Measurements from ENCODE around the gene DYNLL1. TPM values are rescaled to one million over a fixed set of nuclear protein-coding genes. Genes with fewer than 3 reads are reported as not detected.

Gene DYNLL1
- total RNA-seq, 5 donors from 2014 or later (not counting 1 experiment from before 2014, with no cell fraction given): 47.2 to 90.1 (median 75.5) TPM

DNA sequence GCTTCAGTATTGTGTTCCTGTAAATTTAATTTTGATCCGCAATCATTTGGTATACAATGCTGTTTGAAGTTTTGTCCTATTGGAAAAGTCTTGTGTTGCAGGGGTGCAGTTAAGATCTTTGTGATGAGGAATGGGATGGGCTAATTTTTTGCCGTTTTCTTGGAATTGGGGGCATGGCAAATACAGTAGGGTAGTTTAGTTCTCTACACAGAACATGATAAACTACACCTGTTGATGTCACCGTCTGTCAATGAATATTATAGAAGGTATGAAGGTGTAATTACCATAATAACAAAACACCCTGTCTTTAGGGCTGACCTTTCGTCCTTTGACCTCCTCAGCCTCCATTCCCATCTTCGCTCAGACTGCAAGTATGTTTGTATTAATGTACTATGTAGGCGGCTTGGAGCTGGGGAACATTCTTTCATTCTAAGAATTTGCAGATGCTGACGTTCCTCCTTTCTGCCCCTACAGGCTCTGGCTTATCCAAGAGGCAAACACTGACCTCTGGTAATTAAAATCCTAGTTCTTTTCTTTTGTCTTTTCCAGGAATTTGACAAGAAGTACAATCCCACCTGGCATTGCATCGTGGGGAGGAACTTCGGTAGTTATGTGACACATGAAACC is 1.7 kb downstream of the DYNLL1 start:
- H3K9me3 ChIP-seq: no peaks in the 10 kb centered on the region
- H3K4me1 Mint-ChIP-seq: peaks cover 29 to 37% (median 33%) of the 10 kb centered on the region in 3 donors
- POLR2A ChIA-PET: interaction anchor here in 1 of 2 donors (0.7 to 2.1 kb wide), 2 partner anchors 31 to 296 kb away, joined by 3 to 6 read pairs; partner anchors contain the start of genes COQ5 and RPLP0
- H3K27ac Mint-ChIP-seq: peak overlapping the region; percentile 90 to 93
- H3K27me3 Mint-ChIP-seq: no peaks in the 10 kb centered on the region
- H3K9me3 Mint-ChIP-seq: no peaks in the 10 kb centered on the region
- CTCF ChIA-PET: interaction anchor here in 1 of 2 donors (0.8 kb wide), 1 partner anchor 43 kb away, joined by 3 read pairs; no protein-coding TSS in a partner anchor
- H3K36me3 Mint-ChIP-seq: peaks cover 15% of the 10 kb centered on the region
- H3K36me3 ChIP-seq (ENCODE audit: control insufficient read depth in 2 of 2, extremely low read depth in 1 of 2, insufficient read depth in 1 of 2, low read length in 1 of 2): peaks cover 3 to 11% of the 10 kb centered on the region in 2 donors
- H3K27ac ChIP-seq (ENCODE audit: low read length): no peak overlapping the region
- H3K4me3 Mint-ChIP-seq: peak overlapping the region; percentile 88 to 96 (median 91)
- WGBS (ENCODE audit: insufficient coverage): 83% methylated on average over 1 of the region's 9 CpGs
- ATAC-seq (replicated peaks in 1 of 4): no peak
- no peak for DNase-seq
- peak overlapping the region; percentile 83 to 97 for H3K4me3 ChIP-seq (ENCODE audit: control insufficient read depth in 1 of 2, extremely low read depth in 1 of 2, low read length in 1 of 2)
- H3K27me3 ChIP-seq (replicated peaks in 1 of 2; ENCODE audit: control insufficient read depth in 2 of 2, extremely low read depth in 1 of 2, insufficient read depth in 2 of 2, low read length in 1 of 2): no peaks in the 10 kb centered on the region
- peaks cover 15 to 16% of the 10 kb centered on the region in 2 experiments for H3K4me1 ChIP-seq (ENCODE audit: control insufficient read depth in 1 of 2, extremely low read depth in 1 of 2, insufficient read depth in 2 of 2, low read length in 2 of 2)

DNA sequence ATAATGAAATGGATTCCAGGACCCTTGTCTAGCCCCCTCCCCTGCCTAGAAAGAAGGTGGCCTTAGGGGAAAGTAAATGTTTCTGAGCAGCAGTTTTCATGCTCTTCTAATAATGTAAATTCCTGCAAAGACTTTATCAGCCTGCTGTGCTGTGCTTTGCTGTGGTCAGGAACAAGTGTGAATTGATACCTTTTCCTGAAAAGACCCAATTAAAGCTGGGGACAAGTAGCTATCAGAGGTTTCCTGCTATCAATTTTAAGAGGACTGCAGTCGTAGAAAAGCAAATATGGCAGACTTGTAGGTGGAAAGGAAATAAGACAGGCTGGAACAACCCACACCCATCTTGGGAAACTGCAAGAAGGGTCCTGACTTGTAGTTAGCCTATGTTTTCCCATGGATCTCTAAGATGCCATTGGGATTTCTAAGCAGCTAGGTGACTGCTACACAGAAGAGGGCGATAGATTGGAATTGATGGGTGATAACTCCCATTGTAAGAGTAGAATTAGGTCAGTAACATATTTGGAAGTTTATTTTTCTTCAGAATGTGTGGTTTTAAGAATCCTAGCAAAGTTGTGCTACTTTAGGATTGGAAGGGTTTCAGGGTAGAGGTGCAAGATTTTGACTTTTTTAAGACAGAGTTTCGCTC is 3.1 kb downstream of the DYNLL1 start:
- Histone ChIP-seq H3K36me3 (ENCODE audit: control insufficient read depth in 2 of 2, extremely low read depth in 1 of 2, insufficient read depth in 1 of 2, low read length in 1 of 2) (peaks cover 6 to 21% of the 10 kb centered on the region in 2 donors), H3K9me3 (no peaks in the 10 kb centered on the region), H3K27ac (ENCODE audit: low read length) (no peak overlapping the region), H3K4me1 (ENCODE audit: control insufficient read depth in 1 of 2, extremely low read depth in 1 of 2, insufficient read depth in 2 of 2, low read length in 2 of 2) (peaks cover 15 to 16% of the 10 kb centered on the region in 2 experiments), H3K27me3 (replicated peaks in 1 of 2; ENCODE audit: control insufficient read depth in 2 of 2, extremely low read depth in 1 of 2, insufficient read depth in 2 of 2, low read length in 1 of 2) (no peaks in the 10 kb centered on the region), H3K4me3 (ENCODE audit: control insufficient read depth in 1 of 2, extremely low read depth in 1 of 2, low read length in 1 of 2) (no peak overlapping the region)
- no peak for DNase-seq
- no peak overlapping the region for H3K4me3 Mint-ChIP-seq
- WGBS (ENCODE audit: insufficient coverage): 96% methylated on average over 2 of the region's 3 CpGs
- ChIA-PET CTCF (interaction anchor here in 1 of 2 donors (1.1 kb wide), 2 partner anchors 53 to 473 kb away, joined by 3 to 4 read pairs; no protein-coding TSS in a partner anchor), POLR2A (interaction anchor here in 1 of 2 donors (0.6 kb wide), 1 partner anchor 18 kb away, joined by 3 read pairs; no protein-coding TSS in a partner anchor)
- ATAC-seq (replicated peaks in 1 of 4): no peak
- no peaks in the 10 kb centered on the region for H3K9me3 Mint-ChIP-seq
- peaks cover 26% of the 10 kb centered on the region for H3K36me3 Mint-ChIP-seq
- H3K27me3 Mint-ChIP-seq: no peaks in the 10 kb centered on the region
- peaks cover 29 to 37% (median 33%) of the 10 kb centered on the region in 3 donors for H3K4me1 Mint-ChIP-seq
- peak overlapping the region; percentile 59 to 93 for H3K27ac Mint-ChIP-seq

DNA sequence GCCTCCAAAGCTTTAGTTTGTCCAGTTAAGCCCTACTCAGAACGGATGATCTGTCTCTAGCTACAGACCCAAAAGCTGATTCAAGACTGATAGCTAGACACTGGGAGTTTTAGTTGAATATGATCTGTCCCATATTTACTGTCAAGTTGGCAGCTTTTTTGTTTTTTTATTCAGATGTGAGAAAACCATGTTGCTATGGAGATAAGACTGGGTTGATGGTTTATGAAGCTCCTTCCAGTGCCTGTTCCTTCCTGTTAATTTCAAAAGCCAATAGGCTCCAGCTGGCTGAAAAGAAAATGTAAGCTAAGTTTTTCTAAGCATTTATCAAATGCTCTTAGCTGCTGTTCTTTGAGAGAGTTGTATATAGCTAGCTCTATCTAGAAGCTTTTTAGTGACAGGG is 4.7 kb downstream of the DYNLL1 start:
- no peak overlapping the region for H3K4me3 Mint-ChIP-seq
- peaks cover 27% of the 10 kb centered on the region for H3K36me3 Mint-ChIP-seq
- H3K27ac Mint-ChIP-seq: peak overlapping the region; percentile 12 to 47
- no peak for ATAC-seq (replicated peaks in 1 of 4)
- H3K27me3 Mint-ChIP-seq: no peaks in the 10 kb centered on the region
- H3K9me3 Mint-ChIP-seq: no peaks in the 10 kb centered on the region
- no peak overlapping the region for H3K27ac ChIP-seq (ENCODE audit: low read length)
- no peaks in the 10 kb centered on the region for H3K9me3 ChIP-seq
- peaks cover 21 to 31% (median 29%) of the 10 kb centered on the region in 3 donors for H3K4me1 Mint-ChIP-seq
- ChIA-PET POLR2A (interaction anchor here in 1 of 2 donors (0.6 to 0.7 kb wide), 2 partner anchors 61 to 66 kb away, joined by 3 to 5 read pairs; no protein-coding TSS in a partner anchor), CTCF (interaction anchor here (0.7 to 1.1 kb wide), 5 partner anchors 10 to 31 kb away, joined by 3 to 5 read pairs (median 4); partner anchors contain the start of genes COQ5 (in 1 of the 2) and SRSF9 (in 1 of the 2))
- peaks cover 6 to 29% of the 10 kb centered on the region in 2 donors for H3K36me3 ChIP-seq (ENCODE audit: control insufficient read depth in 2 of 2, extremely low read depth in 1 of 2, insufficient read depth in 1 of 2, low read length in 1 of 2)
- peaks cover 10 to 11% of the 10 kb centered on the region in 2 experiments for H3K4me1 ChIP-seq (ENCODE audit: control insufficient read depth in 1 of 2, extremely low read depth in 1 of 2, insufficient read depth in 2 of 2, low read length in 2 of 2)
- no peak for DNase-seq
- H3K27me3 ChIP-seq (replicated peaks in 1 of 2; ENCODE audit: control insufficient read depth in 2 of 2, extremely low read depth in 1 of 2, insufficient read depth in 2 of 2, low read length in 1 of 2): no peaks in the 10 kb centered on the region
- H3K4me3 ChIP-seq (ENCODE audit: control insufficient read depth in 1 of 2, extremely low read depth in 1 of 2, low read length in 1 of 2): no peak overlapping the region
- WGBS (ENCODE audit: insufficient coverage): no CpG with 5 or more reads among the region's 1 CpG

DNA sequence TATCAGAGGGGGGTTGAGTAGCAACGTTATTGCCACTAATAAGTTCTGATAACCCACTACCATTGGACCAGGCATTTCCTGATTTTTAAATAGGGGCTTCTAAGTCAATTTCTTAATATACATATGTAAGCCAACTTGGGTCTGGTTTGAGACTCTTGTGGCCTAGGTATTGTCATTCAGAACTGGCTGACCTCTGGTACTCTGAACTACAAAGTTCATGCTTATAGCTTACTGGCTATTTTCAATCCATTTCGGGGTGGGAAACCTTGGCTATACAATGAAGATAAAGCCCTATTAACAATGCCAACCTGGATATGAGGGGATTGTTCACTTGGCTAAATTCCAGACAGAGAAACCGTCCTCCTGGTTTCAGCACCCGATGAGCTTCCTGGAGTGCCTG is 8.7 kb downstream of the DYNLL1 start:
- CTCF ChIA-PET: interaction anchor here (0.6 to 0.7 kb wide), 2 partner anchors 23 to 556 kb away, joined by 3 to 4 read pairs; no protein-coding TSS in a partner anchor
- no peaks in the 10 kb centered on the region for H3K4me1 ChIP-seq (ENCODE audit: control insufficient read depth in 1 of 2, extremely low read depth in 1 of 2, insufficient read depth in 2 of 2, low read length in 2 of 2)
- H3K9me3 ChIP-seq: no peaks in the 10 kb centered on the region
- 100% methylated on average over 1 of the region's 4 CpGs for WGBS (ENCODE audit: insufficient coverage)
- Mint-ChIP-seq H3K27ac (no peak overlapping the region), H3K27me3 (no peaks in the 10 kb centered on the region), H3K4me3 (no peak overlapping the region), H3K9me3 (no peaks in the 10 kb centered on the region), H3K36me3 (peaks cover 28% of the 10 kb centered on the region), H3K4me1 (peaks cover 3 to 8% (median 5%) of the 10 kb centered on the region in 3 donors)
- H3K27ac ChIP-seq (ENCODE audit: low read length): no peak overlapping the region
- POLR2A ChIA-PET: interaction anchor here in 1 of 2 donors (1.2 kb wide), 1 partner anchor 10 kb away, joined by 3 read pairs; no protein-coding TSS in a partner anchor
- peaks cover 13 to 42% of the 10 kb centered on the region in 2 donors for H3K36me3 ChIP-seq (ENCODE audit: control insufficient read depth in 2 of 2, extremely low read depth in 1 of 2, insufficient read depth in 1 of 2, low read length in 1 of 2)
- H3K4me3 ChIP-seq (ENCODE audit: control insufficient read depth in 1 of 2, extremely low read depth in 1 of 2, low read length in 1 of 2): no peak overlapping the region
- ATAC-seq (replicated peaks in 1 of 4) (no peak), DNase-seq (no peak)
- H3K27me3 ChIP-seq (replicated peaks in 1 of 2; ENCODE audit: control insufficient read depth in 2 of 2, extremely low read depth in 1 of 2, insufficient read depth in 2 of 2, low read length in 1 of 2): no peaks in the 10 kb centered on the region

DNA sequence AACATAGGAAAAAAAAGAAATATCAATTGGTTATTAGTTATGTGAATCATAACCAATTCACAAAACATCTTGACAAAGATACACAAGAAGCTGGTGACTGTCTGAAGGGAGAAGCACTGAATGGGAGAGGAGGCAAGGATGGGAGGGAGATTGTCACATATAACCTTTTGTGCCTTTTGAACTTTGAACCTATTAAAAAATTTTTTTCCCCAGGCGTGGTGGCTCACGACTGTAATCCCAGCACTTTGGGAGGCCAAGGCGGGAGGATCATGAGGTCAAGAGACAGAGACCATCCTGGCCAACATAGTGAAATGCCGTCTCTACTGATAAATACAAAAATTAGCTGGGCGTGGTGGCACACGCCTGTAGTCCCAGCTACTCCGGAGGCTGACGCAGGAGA is 12.6 kb downstream of the DYNLL1 start:
- POLR2A ChIA-PET: no interaction called here
- no peak overlapping the region for H3K27ac ChIP-seq (ENCODE audit: low read length)
- CTCF ChIA-PET: interaction anchor here in 1 of 2 donors (0.7 kb wide), 1 partner anchor 174 kb away, joined by 7 read pairs; no protein-coding TSS in a partner anchor
- Mint-ChIP-seq H3K4me3 (no peak overlapping the region), H3K27me3 (no peaks in the 10 kb centered on the region), H3K9me3 (no peaks in the 10 kb centered on the region), H3K4me1 (no peaks in the 10 kb centered on the region), H3K27ac (no peak overlapping the region), H3K36me3 (peaks cover 27% of the 10 kb centered on the region)
- DNase-seq (no peak), ATAC-seq (replicated peaks in 1 of 4) (no peak)
- H3K9me3 ChIP-seq: no peaks in the 10 kb centered on the region
- no peaks in the 10 kb centered on the region for H3K27me3 ChIP-seq (replicated peaks in 1 of 2; ENCODE audit: control insufficient read depth in 2 of 2, extremely low read depth in 1 of 2, insufficient read depth in 2 of 2, low read length in 1 of 2)
- no peak overlapping the region for H3K4me3 ChIP-seq (ENCODE audit: control insufficient read depth in 1 of 2, extremely low read depth in 1 of 2, low read length in 1 of 2)
- peaks cover 8 to 48% of the 10 kb centered on the region in 2 donors for H3K36me3 ChIP-seq (ENCODE audit: control insufficient read depth in 2 of 2, extremely low read depth in 1 of 2, insufficient read depth in 1 of 2, low read length in 1 of 2)
- 98% methylated on average over 8 of the region's 8 CpGs for WGBS (ENCODE audit: insufficient coverage)
- H3K4me1 ChIP-seq (ENCODE audit: control insufficient read depth in 1 of 2, extremely low read depth in 1 of 2, insufficient read depth in 2 of 2, low read length in 2 of 2): no peaks in the 10 kb centered on the region

DNA sequence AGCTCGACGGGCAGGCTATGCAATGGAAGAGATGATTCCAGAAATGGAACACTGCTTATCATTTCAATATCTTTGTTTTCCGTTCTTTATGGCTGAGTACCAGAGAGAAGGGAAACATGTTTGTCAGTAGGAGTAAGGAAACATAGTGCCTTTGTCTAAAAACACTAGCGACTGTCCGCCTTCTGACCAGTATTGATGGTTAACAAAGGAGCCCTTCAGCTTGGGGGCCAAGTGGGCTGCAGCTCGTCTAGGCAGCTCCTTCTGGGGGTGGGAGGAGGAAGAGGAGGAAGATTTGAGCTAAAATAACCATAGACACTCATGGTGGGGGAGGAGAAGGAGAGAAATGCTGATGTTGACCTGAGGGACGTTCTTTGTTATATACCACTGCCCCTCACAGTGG is 18.1 kb downstream of the DYNLL1 start:
- CTCF ChIA-PET: interaction anchor here in 1 of 2 donors (0.6 kb wide), 1 partner anchor 551 kb away, joined by 4 read pairs; no protein-coding TSS in a partner anchor
- Histone ChIP-seq H3K27me3 (replicated peaks in 1 of 2; ENCODE audit: control insufficient read depth in 2 of 2, extremely low read depth in 1 of 2, insufficient read depth in 2 of 2, low read length in 1 of 2) (no peaks in the 10 kb centered on the region), H3K27ac (ENCODE audit: low read length) (no peak overlapping the region), H3K36me3 (ENCODE audit: control insufficient read depth in 2 of 2, extremely low read depth in 1 of 2, insufficient read depth in 1 of 2, low read length in 1 of 2) (peaks cover 5 to 42% of the 10 kb centered on the region in 2 donors), H3K9me3 (no peaks in the 10 kb centered on the region), H3K4me3 (ENCODE audit: control insufficient read depth in 1 of 2, extremely low read depth in 1 of 2, low read length in 1 of 2) (no peak overlapping the region), H3K4me1 (ENCODE audit: control insufficient read depth in 1 of 2, extremely low read depth in 1 of 2, insufficient read depth in 2 of 2, low read length in 2 of 2) (no peaks in the 10 kb centered on the region)
- no peak overlapping the region for H3K4me3 Mint-ChIP-seq
- no peaks in the 10 kb centered on the region for H3K4me1 Mint-ChIP-seq
- H3K36me3 Mint-ChIP-seq: peaks cover 32% of the 10 kb centered on the region
- no peak overlapping the region for H3K27ac Mint-ChIP-seq
- POLR2A ChIA-PET: no interaction called here
- no peak for DNase-seq
- ATAC-seq (replicated peaks in 1 of 4): no peak
- no peaks in the 10 kb centered on the region for H3K9me3 Mint-ChIP-seq
- no peaks in the 10 kb centered on the region for H3K27me3 Mint-ChIP-seq
- WGBS (ENCODE audit: insufficient coverage): no CpG with 5 or more reads among the region's 7 CpGs
